ENCODE measurements around the gene RASSF8.

The RASSF8 gene

GRCh38 chr12:25962932-25963525 lies 4.5 kb downstream of the RASSF8 start:
- no peaks in the 10 kb centered on the region for H3K36me3 ChIP-seq (ENCODE audit: insufficient read depth, low read length)
- H3K27ac ChIP-seq (ENCODE audit: low read depth, low read length) = peak overlapping the region; percentile 59; the same call in 1 of the 2 replicates
- no peaks in the 10 kb centered on the region for H3K9me3 ChIP-seq (ENCODE audit: insufficient read depth, low read depth, low read length)
- H3K4me3 ChIP-seq (ENCODE audit: low read length) = no peak overlapping the region
- WGBS = 94% methylated on average over 3 of the region's 4 CpGs
- H3K4me1 ChIP-seq (ENCODE audit: insufficient read depth, low read length) = peaks cover 26% of the 10 kb centered on the region
- no peak overlapping the region for H3K9ac ChIP-seq (ENCODE audit: low read depth, low read length)
- no peaks in the 10 kb centered on the region for H3K27me3 ChIP-seq (ENCODE audit: insufficient read depth, low read length)

GRCh38 chr12:25965682-25966081 lies 7.2 kb downstream of the RASSF8 start:
- Histone ChIP-seq H3K36me3 (ENCODE audit: insufficient read depth, low read length) (no peaks in the 10 kb centered on the region), H3K4me3 (ENCODE audit: low read length) (no peak overlapping the region), H3K9ac (ENCODE audit: low read depth, low read length) (no peak overlapping the region), H3K4me1 (ENCODE audit: insufficient read depth, low read length) (peaks cover 22% of the 10 kb centered on the region), H3K27ac (ENCODE audit: low read depth, low read length) (no peak overlapping the region), H3K9me3 (ENCODE audit: insufficient read depth, low read depth, low read length) (no peaks in the 10 kb centered on the region), H3K27me3 (ENCODE audit: insufficient read depth, low read length) (no peaks in the 10 kb centered on the region)
- WGBS = 80% methylated on average over 1 of the region's 1 CpG

- Histone ChIP-seq H3K36me3 (ENCODE audit: insufficient read depth, low read length) (no peaks in the 10 kb centered on the region), H3K9me3 (ENCODE audit: insufficient read depth, low read depth, low read length) (no peaks in the 10 kb centered on the region), H3K4me1 (ENCODE audit: insufficient read depth, low read length) (peaks cover 31% of the 10 kb centered on the region), H3K4me3 (ENCODE audit: low read length) (no peak overlapping the region), H3K9ac (ENCODE audit: low read depth, low read length) (no peak overlapping the region), H3K27me3 (ENCODE audit: insufficient read depth, low read length) (no peaks in the 10 kb centered on the region), H3K27ac (ENCODE audit: low read depth, low read length) (no peak overlapping the region)
- 92% methylated on average over 4 of the region's 5 CpGs for WGBS
Observed at GRCh38 chr12:25970082-25970481, 11.6 kb downstream of the RASSF8 start.

DNA sequence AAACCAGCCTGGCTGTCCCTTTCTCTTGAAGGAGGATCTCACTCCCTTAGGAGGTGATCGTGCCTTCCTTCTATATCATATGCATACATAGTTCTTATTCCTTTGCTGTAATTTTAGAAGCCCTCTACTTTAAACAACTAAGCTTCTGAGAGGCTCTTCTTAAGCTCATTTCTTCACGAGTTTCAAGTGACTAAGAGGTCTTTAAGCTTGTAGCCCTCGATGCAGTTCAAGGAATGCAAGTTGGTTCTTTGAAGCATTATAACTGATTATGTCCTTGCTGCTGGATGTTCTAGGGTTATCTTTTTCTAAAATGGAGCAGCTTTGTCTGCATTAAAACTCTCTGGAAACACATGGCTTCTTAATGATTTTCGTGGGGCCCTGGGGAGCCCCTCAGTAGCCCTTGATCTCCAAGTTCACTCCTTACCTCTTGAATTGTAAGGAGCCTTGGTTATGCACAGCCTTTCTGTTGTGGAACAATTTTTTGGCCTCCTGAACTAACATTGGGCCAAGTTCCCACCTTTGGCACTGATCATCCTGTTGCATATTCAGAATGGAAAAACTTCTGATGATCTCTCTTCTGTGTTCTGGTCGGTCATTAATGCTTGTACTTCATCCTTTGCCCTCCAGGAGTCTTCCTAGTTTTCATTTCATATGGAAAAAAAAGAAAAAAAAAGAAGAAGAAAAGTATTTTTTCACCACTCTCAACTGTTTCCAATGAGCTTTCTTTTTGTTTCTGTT lies 12.6 kb downstream of the RASSF8 start:
- Histone ChIP-seq H3K27ac (ENCODE audit: low read depth, low read length) (no peak overlapping the region), H3K36me3 (ENCODE audit: insufficient read depth, low read length) (no peaks in the 10 kb centered on the region), H3K27me3 (ENCODE audit: insufficient read depth, low read length) (no peaks in the 10 kb centered on the region), H3K4me1 (ENCODE audit: insufficient read depth, low read length) (peaks cover 31% of the 10 kb centered on the region), H3K9me3 (ENCODE audit: insufficient read depth, low read depth, low read length) (no peaks in the 10 kb centered on the region), H3K4me3 (ENCODE audit: low read length) (no peak overlapping the region), H3K9ac (ENCODE audit: low read depth, low read length) (no peak overlapping the region)
- WGBS = 84% methylated on average over 5 of the region's 5 CpGs

GRCh38 chr12:25971654-25972041 lies 13.2 kb downstream of the RASSF8 start:
- peaks cover 31% of the 10 kb centered on the region for H3K4me1 ChIP-seq (ENCODE audit: insufficient read depth, low read length)
- no peaks in the 10 kb centered on the region for H3K27me3 ChIP-seq (ENCODE audit: insufficient read depth, low read length)
- H3K9ac ChIP-seq (ENCODE audit: low read depth, low read length) = no peak overlapping the region
- no peaks in the 10 kb centered on the region for H3K36me3 ChIP-seq (ENCODE audit: insufficient read depth, low read length)
- H3K27ac ChIP-seq (ENCODE audit: low read depth, low read length) = no peak overlapping the region
- no peak overlapping the region for H3K4me3 ChIP-seq (ENCODE audit: low read length)
- WGBS = 98% methylated on average over 1 of the region's 2 CpGs
- no peaks in the 10 kb centered on the region for H3K9me3 ChIP-seq (ENCODE audit: insufficient read depth, low read depth, low read length)

DNA sequence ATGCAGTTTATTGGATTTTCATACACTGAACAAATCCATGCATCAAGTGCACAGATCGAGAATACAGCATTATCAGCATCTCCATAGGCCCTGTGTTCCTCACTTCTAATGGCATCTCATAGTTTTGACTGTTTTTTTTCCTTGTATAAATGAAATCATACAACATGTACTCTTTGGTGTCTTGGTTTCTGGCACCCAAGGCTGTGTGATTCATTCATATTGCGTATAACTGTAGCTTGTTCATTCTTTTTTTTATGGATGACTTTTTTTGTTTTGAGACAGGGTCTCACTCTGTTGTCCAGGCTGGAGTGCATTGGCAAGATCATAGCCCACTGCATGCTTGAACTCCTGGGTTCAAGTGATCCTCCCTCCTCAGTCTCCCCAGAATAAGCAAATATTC lies 14.3 kb downstream of the RASSF8 start:
- Histone ChIP-seq H3K4me3 (ENCODE audit: low read length) (no peak overlapping the region), H3K27me3 (ENCODE audit: insufficient read depth, low read length) (no peaks in the 10 kb centered on the region), H3K9ac (ENCODE audit: low read depth, low read length) (no peak overlapping the region), H3K27ac (ENCODE audit: low read depth, low read length) (no peak overlapping the region), H3K36me3 (ENCODE audit: insufficient read depth, low read length) (no peaks in the 10 kb centered on the region), H3K9me3 (ENCODE audit: insufficient read depth, low read depth, low read length) (no peaks in the 10 kb centered on the region), H3K4me1 (ENCODE audit: insufficient read depth, low read length) (peaks cover 27% of the 10 kb centered on the region)
- 95% methylated on average over 2 of the region's 2 CpGs for WGBS

- no peak overlapping the region for H3K27ac ChIP-seq (ENCODE audit: low read depth, low read length)
- over 99% methylated on average over 3 of the region's 3 CpGs for WGBS
- H3K9ac ChIP-seq (ENCODE audit: low read depth, low read length) = no peak overlapping the region
- peaks cover 47% of the 10 kb centered on the region for H3K4me1 ChIP-seq (ENCODE audit: insufficient read depth, low read length)
- H3K4me3 ChIP-seq (ENCODE audit: low read length) = no peak overlapping the region
- H3K27me3 ChIP-seq (ENCODE audit: insufficient read depth, low read length) = no peaks in the 10 kb centered on the region
- H3K9me3 ChIP-seq (ENCODE audit: insufficient read depth, low read depth, low read length) = no peaks in the 10 kb centered on the region
- no peaks in the 10 kb centered on the region for H3K36me3 ChIP-seq (ENCODE audit: insufficient read depth, low read length)
Observed at GRCh38 chr12:25975179-25975578, 16.7 kb downstream of the RASSF8 start.

DNA sequence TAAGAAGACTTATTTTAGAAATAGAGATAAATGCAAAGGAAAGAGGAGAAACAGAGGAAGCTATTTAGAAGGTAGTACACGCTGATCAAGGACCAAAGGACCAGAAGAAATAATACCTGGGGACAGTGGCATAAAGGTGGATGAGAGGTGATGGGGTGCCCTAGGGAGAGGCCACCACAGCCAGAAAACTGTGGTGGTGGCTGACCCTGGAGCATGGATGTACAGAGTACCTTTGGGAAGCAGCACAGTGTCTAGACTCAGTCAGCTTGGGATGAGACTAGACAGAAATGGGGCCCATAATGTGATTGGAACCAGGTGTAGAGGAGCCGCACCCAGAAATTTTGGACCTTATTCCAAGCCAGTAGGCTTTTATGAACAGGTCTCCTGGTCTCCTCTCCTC lies 17.2 kb downstream of the RASSF8 start:
- Histone ChIP-seq H3K27me3 (ENCODE audit: insufficient read depth, low read length) (no peaks in the 10 kb centered on the region), H3K9ac (ENCODE audit: low read depth, low read length) (no peak overlapping the region), H3K4me1 (ENCODE audit: insufficient read depth, low read length) (peaks cover 51% of the 10 kb centered on the region), H3K27ac (ENCODE audit: low read depth, low read length) (no peak overlapping the region), H3K4me3 (ENCODE audit: low read length) (no peak overlapping the region), H3K9me3 (ENCODE audit: insufficient read depth, low read depth, low read length) (no peaks in the 10 kb centered on the region), H3K36me3 (ENCODE audit: insufficient read depth, low read length) (no peaks in the 10 kb centered on the region)
- WGBS = 96% methylated on average over 2 of the region's 2 CpGs

- H3K9ac ChIP-seq (ENCODE audit: low read depth, low read length) = no peak overlapping the region
- no peaks in the 10 kb centered on the region for H3K9me3 ChIP-seq (ENCODE audit: insufficient read depth, low read depth, low read length)
- 93% methylated on average over 4 of the region's 4 CpGs for WGBS
- no peak overlapping the region for H3K27ac ChIP-seq (ENCODE audit: low read depth, low read length)
- peaks cover 45% of the 10 kb centered on the region for H3K4me1 ChIP-seq (ENCODE audit: insufficient read depth, low read length)
- H3K36me3 ChIP-seq (ENCODE audit: insufficient read depth, low read length) = no peaks in the 10 kb centered on the region
- H3K27me3 ChIP-seq (ENCODE audit: insufficient read depth, low read length) = no peaks in the 10 kb centered on the region
- no peak overlapping the region for H3K4me3 ChIP-seq (ENCODE audit: low read length)
Observed at GRCh38 chr12:25976289-25976688, 17.8 kb downstream of the RASSF8 start.

DNA sequence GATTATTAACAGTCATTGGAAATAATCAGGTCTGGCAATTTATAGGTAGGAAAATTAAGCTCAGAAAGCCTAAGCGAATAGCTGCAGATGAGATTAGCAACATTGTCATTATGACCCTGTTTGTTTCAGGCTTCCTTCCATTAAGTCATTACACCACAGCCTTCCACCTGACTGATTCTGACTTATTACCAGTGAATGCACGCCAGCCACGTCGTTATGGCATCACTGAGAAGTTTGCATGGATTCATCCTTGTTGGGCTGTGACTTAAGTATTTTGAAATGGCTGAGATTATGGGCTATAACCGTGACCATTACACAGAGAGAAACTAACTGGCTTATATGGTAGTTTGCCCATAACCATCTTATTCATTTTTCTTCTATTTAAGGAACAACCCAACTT lies 18.6 kb downstream of the RASSF8 start:
- H3K4me1 ChIP-seq (ENCODE audit: insufficient read depth, low read length) = peaks cover 45% of the 10 kb centered on the region
- 97% methylated on average over 5 of the region's 5 CpGs for WGBS
- no peaks in the 10 kb centered on the region for H3K9me3 ChIP-seq (ENCODE audit: insufficient read depth, low read depth, low read length)

GRCh38 chr12:25979059-25979458 lies 20.6 kb downstream of the RASSF8 start:
- 40% methylated on average over 4 of the region's 4 CpGs for WGBS
- H3K4me3 ChIP-seq (ENCODE audit: low read length) = no peak overlapping the region
- peaks cover 39% of the 10 kb centered on the region for H3K4me1 ChIP-seq (ENCODE audit: insufficient read depth, low read length)
- no peaks in the 10 kb centered on the region for H3K27me3 ChIP-seq (ENCODE audit: insufficient read depth, low read length)
- H3K9me3 ChIP-seq (ENCODE audit: insufficient read depth, low read depth, low read length) = no peaks in the 10 kb centered on the region
- H3K9ac ChIP-seq (ENCODE audit: low read depth, low read length) = no peak overlapping the region
- H3K36me3 ChIP-seq (ENCODE audit: insufficient read depth, low read length) = no peaks in the 10 kb centered on the region
- no peak overlapping the region for H3K27ac ChIP-seq (ENCODE audit: low read depth, low read length)

More for the DNA sequence above, 18.6 kb downstream of the RASSF8 start:
- Histone ChIP-seq H3K9ac (ENCODE audit: low read depth, low read length) (no peak overlapping the region), H3K27ac (ENCODE audit: low read depth, low read length) (no peak overlapping the region), H3K4me3 (ENCODE audit: low read length) (no peak overlapping the region), H3K36me3 (ENCODE audit: insufficient read depth, low read length) (no peaks in the 10 kb centered on the region), H3K27me3 (ENCODE audit: insufficient read depth, low read length) (no peaks in the 10 kb centered on the region)
